ENCODE data around the gene GPD2. TPM values are rescaled to one million over a fixed set of nuclear protein-coding genes. Genes with fewer than 3 reads are reported as not detected.

GPD2 gene
- total and polyA plus RNA-seq, 10 of the 15 experiments (the other 5 are each of a cell fraction or from before 2014, with no cell fraction given), result 10.0 to 73.5 (median 43.4) TPM

- Histone ChIP-seq H3K4me3 (no peak overlapping the region), H3K9me3 (replicated peaks; ENCODE audit: control insufficient read depth, insufficient read depth, low read length) (no peaks in the 10 kb centered on the region), H3K27me3 (replicated peaks in 1 of 2; ENCODE audit: control insufficient read depth in 2 of 2, insufficient read depth in 2 of 2, low read length in 1 of 2) (no peaks in the 10 kb centered on the region), H3K4me1 (ENCODE audit: control insufficient read depth, insufficient read depth, low read length) (peaks cover 13% of the 10 kb centered on the region), H3K9ac (ENCODE audit: control insufficient read depth, insufficient read depth, low read length) (no peak overlapping the region), H3K27ac (ENCODE audit: control insufficient read depth, insufficient read depth) (no peak overlapping the region), H2AFZ (ENCODE audit: control insufficient read depth, low read depth, low read length) (no peak overlapping the region), H3K4me2 (ENCODE audit: control insufficient read depth, insufficient read depth) (peak overlapping the region; percentile 15; the same call in 1 of the 2 replicates), H4K20me1 (ENCODE audit: control insufficient read depth, insufficient read depth) (no peaks in the 10 kb centered on the region), H3K36me3 (ENCODE audit: control insufficient read depth in 2 of 2, insufficient read depth in 2 of 2, low read length in 1 of 2) (no peaks in the 10 kb centered on the region), H3K79me2 (ENCODE audit: control insufficient read depth, insufficient read depth, low read length) (peaks cover 5% of the 10 kb centered on the region; the same call in 1 of the 2 replicates)
- CTCF ChIA-PET, result no interaction called here
- SMC1A ChIA-PET (ENCODE audit: uncharacterized antibody, unreplicated experiment), result interaction anchor here (0.6 to 2.8 kb wide), 7 partner anchors 9 to 154 kb away, joined by 3 to 13 read pairs (median 3); no protein-coding TSS in a partner anchor
- 0% methylated on average over 1 of the region's 1 CpG for WGBS (ENCODE audit: insufficient coverage, insufficient replicate concordance, low lambda C conversion rate, missing lambda C conversion rate)
- POLR2A ChIA-PET, result interaction anchor here (0.7 kb wide), 1 partner anchor 153 kb away, joined by 3 read pairs; no protein-coding TSS in a partner anchor
- RAD21 ChIA-PET (ENCODE audit: unreplicated experiment), result interaction anchor here (0.8 to 1.0 kb wide), 2 partner anchors 33 to 52 kb away, joined by 5 to 7 read pairs; no protein-coding TSS in a partner anchor
- ATAC-seq (peak; percentile 22), DNase-seq (ENCODE audit: low read depth, low spot score) (no peak), FAIRE-seq (no peak)
- peak in 1 of 2 experiments; percentile 20; a peak in 1 of 4 replicates for TF ChIP-seq IKZF2 (IDR thresholded peaks at IDR 0.05)
- TF ChIP-seq CREM (IDR thresholded peaks at IDR 0.05; ENCODE audit: low read depth), result no peak
- intact Hi-C loops (cut with micrococcal nuclease; ENCODE audit: unreplicated experiment) (no loop called here), in situ Hi-C loops (cut with MboI) (no loop called here)
- no TSS peak for BruUV-seq (replicated peaks)
Measured at GRCh38 chr2:156489195-156489594, 53.0 kb downstream of the GPD2 start.

- no peak for FAIRE-seq
- ChIA-PET RAD21 (ENCODE audit: unreplicated experiment) (interaction anchor here (1.3 to 2.1 kb wide), 2 partner anchors 62 to 90 kb away, joined by 4 read pairs; no protein-coding TSS in a partner anchor), POLR2A (interaction anchor here (0.6 kb wide), 1 partner anchor 695 kb away, joined by 4 read pairs; no protein-coding TSS in a partner anchor), SMC1A (ENCODE audit: uncharacterized antibody, unreplicated experiment) (interaction anchor here (0.6 to 2.5 kb wide), 8 partner anchors 9 to 620 kb away, joined by 3 to 10 read pairs (median 4); no protein-coding TSS in a partner anchor), CTCF (interaction anchor here (0.5 to 1.1 kb wide), 3 partner anchors 10 to 23 kb away, joined by 3 read pairs; no protein-coding TSS in a partner anchor)
- BruUV-seq (replicated peaks), result no TSS peak
- H4K20me1 ChIP-seq (ENCODE audit: control insufficient read depth, insufficient read depth), result no peaks in the 10 kb centered on the region
- no peak overlapping the region for H3K4me3 ChIP-seq
- H3K9ac ChIP-seq (ENCODE audit: control insufficient read depth, insufficient read depth, low read length), result no peak overlapping the region
- no peak for DNase-seq (ENCODE audit: low read depth, low spot score)
- no peaks in the 10 kb centered on the region for H3K36me3 ChIP-seq (ENCODE audit: control insufficient read depth in 2 of 2, insufficient read depth in 2 of 2, low read length in 1 of 2)
- H2AFZ ChIP-seq (ENCODE audit: control insufficient read depth, low read depth, low read length), result no peak overlapping the region
- no peaks in the 10 kb centered on the region for H3K27me3 ChIP-seq (replicated peaks in 1 of 2; ENCODE audit: control insufficient read depth in 2 of 2, insufficient read depth in 2 of 2, low read length in 1 of 2)
- 15% methylated on average over 2 of the region's 6 CpGs for WGBS (ENCODE audit: insufficient coverage, insufficient replicate concordance, low lambda C conversion rate, missing lambda C conversion rate)
- no peaks in the 10 kb centered on the region for H3K9me3 ChIP-seq (replicated peaks; ENCODE audit: control insufficient read depth, insufficient read depth, low read length)
- H3K27ac ChIP-seq (ENCODE audit: control insufficient read depth, insufficient read depth), result no peak overlapping the region
- intact Hi-C loops (cut with micrococcal nuclease; ENCODE audit: unreplicated experiment) (no loop called here), in situ Hi-C loops (cut with MboI) (no loop called here)
- ATAC-seq, result no peak
- no peak overlapping the region for H3K4me2 ChIP-seq (ENCODE audit: control insufficient read depth, insufficient read depth)
- H3K4me1 ChIP-seq (ENCODE audit: control insufficient read depth, insufficient read depth, low read length), result peaks cover 13% of the 10 kb centered on the region
- H3K79me2 ChIP-seq (ENCODE audit: control insufficient read depth, insufficient read depth, low read length), result peaks cover 5% of the 10 kb centered on the region; the same call in 1 of the 2 replicates
- TF ChIP-seq RB1 (IDR thresholded peaks at IDR 0.05; ENCODE audit: borderline replicate concordance) (no peak), RFX5 (IDR thresholded peaks at IDR 0.05; ENCODE audit: low read depth, low read length) (no peak), YY1 (IDR thresholded peaks at IDR 0.05; ENCODE audit: low read depth, low read length) (no peak), CEBPZ (IDR thresholded peaks at IDR 0.05; ENCODE audit: low read depth, low read length) (no peak), CHD2 (IDR thresholded peaks at IDR 0.05; ENCODE audit: borderline replicate concordance, low read depth, low read length) (no peak), POLR2AphosphoS5 (IDR thresholded peaks at IDR 0.05; ENCODE audit: low read length) (no peak), IRF4 (IDR thresholded peaks at IDR 0.05; ENCODE audit: low read depth, low read length) (no peak), WRNIP1 (IDR thresholded peaks at IDR 0.05; ENCODE audit: borderline replicate concordance, low read depth, low read length) (no peak), JUND (IDR thresholded peaks at IDR 0.05; ENCODE audit: low read depth, low read length) (no peak), KDM1A (IDR thresholded peaks at IDR 0.05; ENCODE audit: borderline replicate concordance) (no peak), CBFB (IDR thresholded peaks at IDR 0.05; ENCODE audit: low read depth) (no peak), SRF (IDR thresholded peaks at IDR 0.05; ENCODE audit: low read depth in 2 of 2, low read length in 2 of 2) (no peak)
Measured at GRCh38 chr2:156489750-156490465, 53.7 kb downstream of the GPD2 start.

Data from GM12878 (cell line).